Measurements from ENCODE around the gene COL6A1.

GRCh38 chr21:45957551-45957950, 24.0 kb upstream of the COL6A1 start:
- TF ChIP-seq POLR2AphosphoS5 (IDR thresholded peaks at IDR 0.05) (no peak), EZH2 (IDR thresholded peaks at IDR 0.05; ENCODE audit: borderline replicate concordance, insufficient read depth, low read length, poor library complexity, severe bottlenecking) (no peak)

Measured in neural cell (in vitro differentiated cells).